GM12878 (cell line): ENCODE results near the gene RCC1. TPM values are rescaled to one million over a fixed set of nuclear protein-coding genes. Genes with fewer than 3 reads are reported as not detected.

Experiments used
- ATAC-seq: fragments of 200-7000 bp; cut with Tn5 transposase; 3 replicates; pipeline ENCODE4 v1.9.1; 2020; ENCODE audit warnings: mild to moderate bottlenecking, moderate library complexity
- BruUV-seq: library from RNA; stranded (reverse); fragments of 400-500 nt; replicated peaks from 2 replicates; lab custom pipeline; 2021; lab: Mats Ljungman, UMichigan
- CTCF ChIA-PET: fragments of 300-600 bp; sonication (Branson Sonifier 250); formaldehyde crosslinking; extraction: SDS; loops from one replicate; lab custom pipeline; 2021; ENCODE audit warnings: inconsistent platforms; lab: Yijun Ruan, JAX
- POLR2A ChIA-PET: fragments of 350-600 bp; formaldehyde crosslinking; extraction: SDS; loops from one replicate; lab custom pipeline; 2021; ENCODE audit warnings: inconsistent platforms; lab: Charles Lee
- RAD21 ChIA-PET: fragments of 300-600 bp; sonication (Branson Sonifier 250); formaldehyde crosslinking; loops from one replicate; lab custom pipeline; 2023; ENCODE audit warnings: antibody characterized with exemption; ENCODE audit not compliant: unreplicated experiment; lab: Charles Lee
- SMC1A ChIA-PET: fragments of 300-600 bp; sonication (Branson Sonifier 250); formaldehyde crosslinking; loops from one replicate; lab custom pipeline; 2023; ENCODE audit not compliant: unreplicated experiment, uncharacterized antibody; lab: Charles Lee
- DNase-seq: peaks from one replicate; pipeline ENCODE4 v3.0.0-alpha.2; 2011; ENCODE audit warnings: low read depth, low spot score
- FAIRE-seq: peaks from 3 replicates; lab custom pipeline; 2011; peaks lifted over from hg19 to GRCh38; lab: Jason Lieb, UNC
- H2AFZ ChIP-seq: 2 replicates; pipeline ENCODE4 v1.6.0; 2011; ENCODE audit warnings: low read depth, low read length, control low read depth; ENCODE audit not compliant: control insufficient read depth
- H3K27ac ChIP-seq: 2 replicates; pipeline ENCODE4 v1.5.1; 2011; ENCODE audit warnings: control low read depth; ENCODE audit not compliant: control insufficient read depth, insufficient read depth
- H3K27me3 ChIP-seq, 2 experiments: replicated peaks in 1 of 2; 2 replicates each; pipeline versions ENCODE4 v1.6.0 to v1.6.1; 2011; ENCODE audit warnings: low read length in 1 of 2; ENCODE audit not compliant: control insufficient read depth in 2 of 2, insufficient read depth in 2 of 2
- H3K36me3 ChIP-seq, 2 experiments: 2 replicates each; pipeline ENCODE4 v1.5.1; 2011; ENCODE audit warnings: low read length in 1 of 2; ENCODE audit not compliant: control insufficient read depth in 2 of 2, insufficient read depth in 2 of 2
- H3K4me1 ChIP-seq: 2 replicates; pipeline ENCODE4 v1.6.1; 2011; ENCODE audit warnings: mild to moderate bottlenecking, low read length, moderate library complexity, mixed read lengths; ENCODE audit not compliant: control insufficient read depth, insufficient read depth
- H3K4me2 ChIP-seq: 2 replicates; pipeline ENCODE4 v1.6.0; 2011; ENCODE audit warnings: control low read depth; ENCODE audit not compliant: control insufficient read depth, insufficient read depth
- H3K4me3 ChIP-seq: fragments of 200-600 bp; sonication (generic); 2 replicates; pipeline ENCODE4 v1.5.1; 2016
- H3K79me2 ChIP-seq: 2 replicates; pipeline ENCODE4 v1.6.0; 2011; ENCODE audit warnings: low read length; ENCODE audit not compliant: control insufficient read depth, insufficient read depth
- H3K9ac ChIP-seq: 2 replicates; pipeline ENCODE4 v1.8.0; 2011; ENCODE audit warnings: low read length, control low read depth, mixed read lengths; ENCODE audit not compliant: control insufficient read depth, insufficient read depth
- H3K9me3 ChIP-seq: replicated peaks from 3 replicates; pipeline ENCODE4 v1.5.1; 2011; ENCODE audit warnings: mild to moderate bottlenecking, low read length; ENCODE audit not compliant: control insufficient read depth, insufficient read depth
- H4K20me1 ChIP-seq: 2 replicates; pipeline ENCODE4 v1.6.0; 2011; ENCODE audit not compliant: control insufficient read depth, insufficient read depth
- BCL3 ChIP-seq: IDR thresholded peaks from 2 replicates; pipeline ENCODE4 v1.6.1; 2011; ENCODE audit warnings: borderline replicate concordance, low read depth, mild to moderate bottlenecking, moderate library complexity, low read length; ENCODE audit not compliant: insufficient read depth, poor library complexity, severe bottlenecking
- CTCF ChIP-seq, 3 experiments: IDR thresholded peaks in 2 of 3; conservative IDR thresholded peaks in 1 of 3; 2 replicates each; pipeline ENCODE4 v1.5.1; 2011; ENCODE audit warnings: low read depth in 3 of 3, low read length in 3 of 3, mild to moderate bottlenecking in 3 of 3, control low read depth in 2 of 3, moderate library complexity in 2 of 3, inconsistent platforms in 1 of 3, mixed read lengths in 1 of 3; ENCODE audit not compliant: control insufficient read depth in 2 of 3, insufficient read depth in 1 of 3; ENCODE audit errors: extremely low read depth in 1 of 3
- ETV6 ChIP-seq, 2 experiments: fragments of 450-650 bp in 1 of 2; IDR thresholded peaks in 1 of 2; conservative IDR thresholded peaks in 1 of 2; 2 replicates each; pipeline ENCODE4 v1.6.1; 2014; ENCODE audit warnings: antibody characterized with exemption in 1 of 2, borderline replicate concordance in 1 of 2, low read depth in 1 of 2, mild to moderate bottlenecking in 1 of 2, moderate library complexity in 1 of 2
- FOS ChIP-seq: IDR thresholded peaks from 3 replicates; pipeline ENCODE4 v1.6.1; 2011; ENCODE audit warnings: borderline replicate concordance; ENCODE audit not compliant: insufficient read length; ENCODE audit errors: extremely low read depth
- GATAD2B ChIP-seq: fragments of 450-650 bp; conservative IDR thresholded peaks from 2 replicates; pipeline ENCODE4 v1.6.1; 2017; ENCODE audit warnings: low read depth, mild to moderate bottlenecking, moderate library complexity
- IRF3 ChIP-seq: fragments of 450-650 bp; IDR thresholded peaks from 2 replicates; pipeline ENCODE4 v1.6.1; 2014; ENCODE audit warnings: mild to moderate bottlenecking
- MYC ChIP-seq: IDR thresholded peaks from 2 replicates; pipeline ENCODE4 v1.6.1; 2011; ENCODE audit warnings: mild to moderate bottlenecking, low read length, moderate library complexity, inconsistent platforms; ENCODE audit not compliant: insufficient read depth, insufficient replicate concordance, insufficient read length, severe bottlenecking
- POLR2AphosphoS2 ChIP-seq: IDR thresholded peaks from 2 replicates; pipeline ENCODE4 v1.6.1; 2011; ENCODE audit warnings: low read depth, mild to moderate bottlenecking, low read length, improper control_type of control experiment, moderate library complexity
- RELB ChIP-seq: fragments of 450-650 bp; IDR thresholded peaks from 2 replicates; pipeline ENCODE4 v1.6.1; 2017; ENCODE audit warnings: low read depth, mild to moderate bottlenecking, moderate library complexity
- WGBS: methylation state at CpG from one replicate; pipeline ENCODE4 v1.1.6; 2016; ENCODE audit warnings: low lambda C conversion rate; ENCODE audit not compliant: insufficient replicate concordance, insufficient coverage; ENCODE audit errors: missing lambda C conversion rate; 5-methylcytosine and 5-hydroxymethylcytosine counted together
- in situ Hi-C: fragments of 300-500 bp; cut with MboI; formaldehyde crosslinking; loops from 9 replicates; pipeline ENCODE4 v1.14.3; 2018; ENCODE audit warnings: mixed read lengths
- intact Hi-C: fragments of 100-400 bp; cut with micrococcal nuclease; formaldehyde crosslinking; loops from one replicate; pipeline ENCODE4 v1.14.2; 2022; ENCODE audit not compliant: unreplicated experiment
- polyA plus RNA-seq, 11 experiments: library from polyadenylated mRNA; depleted of rRNA in 4 of 11; unstranded in 6 of 11; stranded (reverse) in 5 of 11; fragments of >200 nt; fragmentation: Nextera tagmentation in 4 of 11; fragmentation: Illumina TruSeq in 1 of 11; extraction: Ambion mirVana in 4 of 11; extraction: Trizol in 1 of 11; gene quantifications; 1 replicate in 1 of 11; 2 replicates in 10 of 11; pipeline versions ENCODE4 v1.2.1 to v1.2.3, GENCODE V29; 2011 to 2016; ENCODE audit warnings: inconsistent platforms in 2 of 11, missing spikeins in 2 of 11, low read depth in 1 of 11
- total RNA-seq, 4 experiments: library from RNA; depleted of rRNA in 3 of 4; stranded (reverse); fragments of >200 nt in 3 of 4; fragmentation: Illumina TruSeq in 1 of 4; extraction: Trizol in 1 of 4; gene quantifications; 2 replicates each; pipeline versions ENCODE4 v1.2.1 to v1.2.3, GENCODE V29; 2013 to 2021

RCC1 gene
- total and polyA plus RNA-seq, 10 of the 15 experiments (the other 5 are each of a cell fraction or from before 2014, with no cell fraction given): 8.3 to 99.4 (median 74.6) TPM

- DNase-seq (no peak), ATAC-seq (peak; percentile 2), FAIRE-seq (no peak)
- Histone ChIP-seq H3K4me2 (peak overlapping the region; percentile 56), H3K4me3 (peak overlapping the region; percentile 99), H3K36me3 (peaks cover 13 to 33% of the 10 kb centered on the region in 2 experiments), H3K79me2 (peaks cover 38% of the 10 kb centered on the region), H3K4me1 (peaks cover 13% of the 10 kb centered on the region), H4K20me1 (peaks cover 12% of the 10 kb centered on the region), H2AFZ (peak overlapping the region; percentile 96), H3K9ac (peak overlapping the region; percentile 60), H3K9me3 (no peaks in the 10 kb centered on the region), H3K27me3 (no peaks in the 10 kb centered on the region), H3K27ac (peak overlapping the region; percentile 55)
- intact Hi-C loops: no loop called here
- in situ Hi-C loops: no loop called here
- CTCF ChIA-PET: interaction anchor here (0.7 to 5.5 kb wide), 9 partner anchors 11 to 333 kb away, joined by 3 to 49 read pairs (median 11); partner anchors contain the start of genes TAF12 and TRNAU1AP
- WGBS: under 1% methylated on average over 10 of the region's 10 CpGs
- POLR2A ChIA-PET: interaction anchor here (0.6 to 8.6 kb wide), 20 partner anchors 8 to 347 kb away, joined by 3 to 132 read pairs (median 6); partner anchors contain the start of genes ATP5IF1, RCC1, TAF12 and TRNAU1AP
- TF ChIP-seq BCL3 (no peak), FOS (no peak), MYC (no peak), ETV6 (conservative IDR thresholded peaks at IDR 0.05 in 1 of 2, IDR thresholded peaks at IDR 0.05 in 1 of 2; ENCODE audit: borderline replicate concordance in 1 of 2, low read depth in 1 of 2) (no peak), CTCF (IDR thresholded peaks at IDR 0.05 in 2 of 3, conservative IDR thresholded peaks at IDR 0.05 in 1 of 3; ENCODE audit: control insufficient read depth in 2 of 3, extremely low read depth in 1 of 3, insufficient read depth in 1 of 3, low read depth in 3 of 3, low read length in 3 of 3) (no peak), POLR2AphosphoS2 (no peak), RELB (no peak), GATAD2B (no peak), IRF3 (no peak)
- RAD21 ChIA-PET: interaction anchor here (0.6 to 6.3 kb wide), 18 partner anchors 8 to 809 kb away, joined by 3 to 108 read pairs (median 4); partner anchors contain the start of genes GMEB1, PHACTR4, STX12 and TAF12
- SMC1A ChIA-PET: interaction anchor here (0.9 to 7.6 kb wide), 11 partner anchors 9 to 497 kb away, joined by 3 to 83 read pairs (median 4); partner anchors contain the start of genes RAB42, TAF12 and TRNAU1AP
- BruUV-seq: TSS peak; percentile 99
These were observed 76.4 kb downstream of the RCC1 start for GRCh38 chr1:28582248-28582615.
